GM04504 (cell line): ENCODE results near the gene UGT1A9.
"Not testable (repeated sequence)": the region's sequence is repeated elsewhere in the genome, so short reads cannot be mapped to it uniquely, and the experiment has no call there.

Experiments
- DNase-seq: peaks from one replicate; pipeline ENCODE4 v3.0.0-alpha.2; 2012; ENCODE audit warnings: low read depth

Gene UGT1A9

GRCh38 chr2:233680361-233681045 is 8.8 kb downstream of the UGT1A9 start:
- no peak for DNase-seq

- DNase-seq = no peak
Measured at GRCh38 chr2:233681521-233682099, 9.9 kb downstream of the UGT1A9 start, which contains the start of gene UGT1A7. UGT1A7 (plus strand) TSS chr2:233681901; CDS start chr2:233681938, 37 bp downstream.

- DNase-seq = no peak
Measured at GRCh38 chr2:233684640-233685039, 12.9 kb downstream of the UGT1A9 start.

DNA sequence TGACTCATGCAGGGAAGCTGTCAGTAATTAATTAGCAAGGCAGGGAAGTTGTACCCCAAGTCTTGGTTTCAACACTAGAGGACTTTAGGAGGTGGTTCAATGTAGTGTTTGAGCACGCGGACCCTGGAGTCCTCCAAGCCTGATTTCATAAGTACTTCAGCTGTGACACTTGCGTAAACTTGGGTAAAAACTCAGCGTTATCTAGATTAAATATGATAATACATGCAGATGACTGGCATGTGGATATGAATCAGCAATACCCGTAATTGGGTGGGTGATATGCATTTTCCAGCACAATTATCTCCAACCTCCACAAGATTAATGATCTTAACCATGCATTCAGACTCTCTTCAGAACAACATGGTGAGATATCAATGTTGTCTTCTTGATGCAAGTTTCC is 15.2 kb downstream of the UGT1A9 start:
- DNase-seq = no peak

GRCh38 chr2:233688341-233688740 is 16.6 kb downstream of the UGT1A9 start:
- DNase-seq = no peak

DNA sequence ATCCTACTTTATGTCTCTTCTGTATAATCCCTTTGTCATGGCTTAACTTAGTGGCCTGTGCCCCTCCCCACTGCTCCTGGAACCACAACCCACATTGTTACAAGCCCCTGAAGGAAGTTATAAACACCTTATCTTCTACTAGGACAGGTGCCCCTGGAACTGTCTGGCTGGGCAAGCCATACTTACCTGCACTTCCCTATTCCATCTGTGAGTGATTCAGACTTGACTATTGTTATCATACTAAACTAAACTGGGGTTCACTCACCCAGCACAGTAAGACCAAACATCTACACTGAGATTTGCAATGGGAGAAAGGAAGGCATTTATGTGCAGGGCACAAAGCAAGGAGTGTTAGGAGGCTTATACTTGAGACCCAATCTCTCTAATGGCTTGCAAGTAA is 17.3 kb downstream of the UGT1A9 start:
- no peak for DNase-seq

- DNase-seq = no peak
Measured at GRCh38 chr2:233689501-233689900, 17.8 kb downstream of the UGT1A9 start.

- DNase-seq = no peak
Measured at GRCh38 chr2:233690444-233690843, 18.7 kb downstream of the UGT1A9 start.

- DNase-seq = no peak
Measured at GRCh38 chr2:233691443-233692433, 20.0 kb downstream of the UGT1A9 start.

GRCh38 chr2:233692648-233693047 is 20.9 kb downstream of the UGT1A9 start, which contains the start of gene UGT1A6:
UGT1A6 (plus strand) TSS chr2:233692890; CDS start chr2:233693005, 115 bp downstream.
- DNase-seq = no peak

DNA sequence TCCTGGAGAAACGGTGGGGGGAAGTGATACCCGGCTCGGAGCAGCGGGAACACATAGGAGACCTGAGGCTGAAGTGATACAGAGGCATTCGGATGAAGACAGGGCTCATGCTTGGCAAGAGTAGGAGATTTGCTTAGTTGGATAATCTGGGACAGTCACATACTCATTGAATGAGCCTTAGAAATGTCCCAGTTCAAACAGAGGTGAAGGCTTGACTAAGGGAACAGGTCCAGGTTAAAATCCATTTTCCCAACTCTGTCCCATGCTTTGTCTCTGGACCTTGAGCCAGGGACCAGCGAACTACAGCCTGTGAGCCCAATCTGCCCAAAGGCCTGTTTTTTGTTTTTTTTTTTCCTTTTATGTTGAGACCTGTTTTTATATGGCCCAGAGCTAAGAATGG is 22.3 kb downstream of the UGT1A9 start:
- DNase-seq = no peak

DNA sequence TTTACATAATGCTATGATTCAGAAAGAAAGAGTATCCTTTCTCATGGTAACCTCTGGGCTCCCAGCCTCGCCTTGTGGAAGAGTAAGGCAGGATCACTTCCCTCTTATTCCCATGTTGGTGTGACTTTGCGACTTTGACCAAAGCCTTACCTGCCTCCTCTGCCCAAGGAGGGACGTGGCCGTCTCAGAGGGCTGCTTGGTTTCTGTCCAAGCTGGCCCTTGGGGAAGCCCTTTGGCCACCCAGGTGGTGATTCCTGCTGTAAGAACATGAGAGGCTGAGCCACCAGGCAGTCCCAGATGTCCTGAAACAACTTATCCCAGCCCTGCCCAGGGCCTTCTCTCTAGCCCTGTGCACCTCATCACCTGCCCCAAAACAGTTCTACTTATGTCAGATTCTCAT is 27.0 kb downstream of the UGT1A9 start:
- no peak for DNase-seq

GRCh38 chr2:233699424-233700027 is 27.8 kb downstream of the UGT1A9 start:
- DNase-seq = no peak

GRCh38 chr2:233700028-233700635 is 28.4 kb downstream of the UGT1A9 start:
- no peak for DNase-seq

DNA sequence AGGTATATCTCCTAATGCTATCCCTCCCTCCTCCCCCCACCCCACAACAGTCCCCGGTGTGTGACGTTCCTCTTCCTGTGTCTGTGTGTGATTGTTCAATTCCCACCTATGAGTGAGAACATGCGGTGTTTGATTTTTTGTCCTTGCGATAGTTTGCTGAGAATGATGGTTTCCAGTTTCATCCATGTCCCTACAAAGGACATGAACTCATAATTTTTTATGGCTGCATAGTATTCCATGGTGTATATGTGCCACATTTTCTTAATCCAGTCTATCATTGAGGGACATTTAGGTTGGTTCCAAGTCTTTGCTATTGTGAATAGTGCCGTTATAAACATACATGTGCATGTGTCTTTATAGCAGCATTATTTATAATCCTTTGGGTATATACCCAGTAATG is 29.1 kb downstream of the UGT1A9 start:
- DNase-seq = not testable (repeated sequence)

DNA sequence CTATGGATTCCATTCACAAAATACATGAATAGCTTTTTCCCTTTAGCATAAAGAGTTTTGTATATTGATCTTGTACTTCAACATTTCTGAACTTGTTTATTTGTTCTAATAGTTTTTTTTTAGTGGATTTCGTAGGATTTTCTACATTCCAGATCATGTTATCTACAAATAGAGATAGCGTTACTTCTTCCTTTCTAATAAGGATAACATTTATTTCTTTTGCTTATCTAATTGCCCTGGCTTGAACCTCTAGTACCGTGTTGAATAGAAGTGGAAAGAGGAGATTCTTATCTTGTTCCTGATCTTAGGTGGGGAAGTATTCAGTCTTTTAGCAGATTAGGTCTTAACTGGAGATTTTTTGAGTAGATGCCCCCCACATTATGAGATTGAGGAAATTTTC is 30.5 kb downstream of the UGT1A9 start:
- no peak for DNase-seq

GRCh38 chr2:233705911-233706506 is 34.3 kb downstream of the UGT1A9 start:
- DNase-seq = no peak

- DNase-seq = no peak
Measured at GRCh38 chr2:233706720-233707119, 35.0 kb downstream of the UGT1A9 start.

DNA sequence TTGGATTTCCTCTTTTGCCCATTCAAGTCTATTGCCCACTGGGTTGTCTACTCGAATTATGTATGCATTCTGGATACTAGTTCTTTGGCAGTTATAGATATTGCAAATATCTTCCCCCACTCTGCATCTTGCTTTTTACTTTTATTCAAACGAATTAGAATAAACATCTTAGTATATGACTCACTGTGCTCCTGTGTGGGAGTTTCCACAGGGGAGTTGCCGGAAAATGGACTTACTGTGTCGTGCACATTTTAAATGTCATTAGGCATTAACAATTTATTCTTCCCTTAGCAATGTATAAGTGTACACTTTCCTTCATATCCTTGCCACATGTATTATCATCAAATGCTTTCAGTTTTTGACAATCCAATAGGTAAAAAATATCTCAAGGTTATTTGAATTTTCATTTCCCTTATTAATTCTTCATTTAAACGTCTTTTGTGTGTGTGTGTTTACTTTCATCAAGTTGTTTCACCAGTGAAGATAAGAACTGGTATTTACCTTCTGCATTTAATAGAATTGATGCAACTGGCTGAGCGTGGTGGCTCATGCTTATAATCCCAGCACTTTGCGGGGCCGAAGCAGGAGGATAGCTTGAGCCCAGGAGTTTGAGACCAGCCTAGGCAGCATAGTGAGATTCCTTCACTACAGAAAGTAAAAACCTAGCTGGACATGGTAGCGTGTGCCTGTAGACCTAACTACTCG is 36.4 kb downstream of the UGT1A9 start:
- no peak for DNase-seq

DNA sequence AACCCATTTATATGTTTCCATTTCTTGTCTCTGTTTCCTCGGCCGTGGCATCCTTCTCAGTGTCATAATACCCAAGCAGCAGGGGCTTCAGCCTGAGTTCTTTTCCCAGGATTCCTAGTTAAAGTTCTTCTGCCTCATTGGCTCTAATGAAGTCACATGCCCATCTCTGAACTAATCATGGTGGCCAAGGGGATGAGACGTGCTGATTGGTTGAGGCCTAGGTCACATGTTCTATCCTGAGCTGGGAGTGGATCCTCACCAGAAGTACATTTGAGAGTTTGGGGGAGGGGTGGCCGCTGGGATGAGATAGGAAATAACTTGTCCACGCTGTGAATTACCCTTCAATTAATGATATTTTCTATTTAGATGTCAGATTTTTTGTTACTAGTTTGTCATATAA is 37.2 kb downstream of the UGT1A9 start:
- DNase-seq = no peak
